Naive B cell (primary cell): Measurements from ENCODE around the gene GALNT7. TPM values are rescaled to one million over a fixed set of nuclear protein-coding genes. Genes with fewer than 3 reads are reported as not detected.
A peak's percentile ranks its signal among the peaks of the same experiment; 100 is the strongest.

Experiments used
- ATAC-seq, 2 donors: fragments of 150-1000 bp; cut with Tn5 transposase; 2 replicates each; pipeline ENCODE4 v1.10.0; 2021; ENCODE audit warnings: low read depth in 2 of 2, mild to moderate bottlenecking in 2 of 2, moderate library complexity in 2 of 2
- DNase-seq: peaks from one replicate; pipeline ENCODE4 v3.0.0; 2022
- H3K27ac Mint-ChIP-seq, 6 donors: one replicate each; pipeline ENCODE4 v1.8.0; 2020 to 2022; ENCODE audit warnings: mild to moderate bottlenecking in 6 of 6, mixed read lengths in 6 of 6, moderate library complexity in 5 of 6, inconsistent platforms in 2 of 6
- H3K27me3 Mint-ChIP-seq, 3 donors: one replicate each; pipeline ENCODE4 v1.8.0; 2021 to 2022; ENCODE audit warnings: mixed read lengths in 3 of 3, mild to moderate bottlenecking in 1 of 3
- H3K36me3 Mint-ChIP-seq, 2 donors: one replicate each; pipeline ENCODE4 v1.8.0; 2020 to 2022; ENCODE audit warnings: mixed read lengths in 2 of 2, inconsistent platforms in 1 of 2, mild to moderate bottlenecking in 1 of 2
- H3K4me1 Mint-ChIP-seq, 3 donors: one replicate each; pipeline ENCODE4 v1.8.0; 2020 to 2022; ENCODE audit warnings: mixed read lengths in 3 of 3, inconsistent platforms in 1 of 3, mild to moderate bottlenecking in 1 of 3, moderate library complexity in 1 of 3
- H3K4me3 Mint-ChIP-seq, 8 donors: one replicate each; pipeline ENCODE4 v1.8.0; 2020 to 2022; ENCODE audit warnings: mild to moderate bottlenecking in 8 of 8, mixed read lengths in 8 of 8, moderate library complexity in 8 of 8, inconsistent platforms in 2 of 8
- H3K9me3 Mint-ChIP-seq, 7 donors: one replicate each; pipeline ENCODE4 v1.8.0; 2020 to 2022; ENCODE audit warnings: mixed read lengths in 7 of 7, mild to moderate bottlenecking in 5 of 7, inconsistent platforms in 2 of 7, moderate library complexity in 1 of 7
- polyA plus RNA-seq, 6 donors: library from polyadenylated mRNA; unstranded; fragments of 300-500 nt; fragmentation: Illumina TruSeq; gene quantifications; one replicate each; pipeline ENCODE4 v1.2.3, GENCODE V29; 2021; ENCODE audit warnings: low read depth in 6 of 6

The GALNT7 gene
- polyA plus RNA-seq, 6 donors from 2014 or later, result 2.8 to 12.6 (median 11.9) TPM

GRCh38 chr4:173319696-173320095, 151.1 kb downstream of the GALNT7 start:
- Mint-ChIP-seq H3K4me3 (no peak overlapping the region), H3K4me1 (no peaks in the 10 kb centered on the region), H3K36me3 (no peaks in the 10 kb centered on the region), H3K27me3 (no peaks in the 10 kb centered on the region), H3K27ac (peak overlapping the region in 1 of 6 donors; percentile 4), H3K9me3 (no peaks in the 10 kb centered on the region)
- no peak for ATAC-seq
- no peak for DNase-seq

DNA sequence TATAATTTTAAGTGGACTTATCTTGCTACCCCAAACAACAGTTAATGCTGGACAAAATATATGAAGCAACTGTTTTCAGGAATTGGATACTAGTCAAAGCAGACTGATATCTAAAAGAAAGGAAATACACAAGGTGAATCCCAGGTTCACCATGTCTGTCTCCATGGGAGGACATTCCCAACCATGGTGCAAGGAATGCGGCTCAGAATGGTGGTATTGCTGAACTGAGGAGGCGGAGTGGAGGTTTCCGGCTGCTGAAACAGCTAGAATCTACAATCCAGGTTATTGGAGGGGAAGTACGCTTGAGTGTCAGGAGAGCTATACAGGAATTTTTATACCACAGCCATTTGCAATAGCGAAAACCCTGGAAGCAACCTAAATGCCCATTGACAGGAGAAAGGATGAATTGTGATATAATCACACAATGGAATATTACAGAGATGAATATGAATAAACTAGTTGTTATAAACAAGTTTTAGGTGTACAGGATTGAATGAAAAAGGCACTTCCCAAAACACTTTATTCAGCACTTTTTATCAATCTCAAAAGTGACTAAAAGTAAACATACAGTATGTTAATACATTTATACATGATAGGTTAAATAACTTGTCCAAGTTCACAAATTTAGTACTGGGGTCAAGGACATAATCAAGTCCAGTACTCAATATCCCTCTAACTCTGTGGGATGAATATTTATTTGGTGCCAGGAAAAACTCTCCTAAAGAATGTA, 156.6 kb downstream of the GALNT7 start:
- Mint-ChIP-seq H3K4me1 (no peaks in the 10 kb centered on the region), H3K27ac (peak overlapping the region in 2 of 6 donors; percentile 27 to 70), H3K27me3 (no peaks in the 10 kb centered on the region), H3K4me3 (no peak overlapping the region), H3K36me3 (peaks cover 0 to 5% of the 10 kb centered on the region in 2 donors), H3K9me3 (no peaks in the 10 kb centered on the region)
- ATAC-seq (no peak), DNase-seq (no peak)

DNA sequence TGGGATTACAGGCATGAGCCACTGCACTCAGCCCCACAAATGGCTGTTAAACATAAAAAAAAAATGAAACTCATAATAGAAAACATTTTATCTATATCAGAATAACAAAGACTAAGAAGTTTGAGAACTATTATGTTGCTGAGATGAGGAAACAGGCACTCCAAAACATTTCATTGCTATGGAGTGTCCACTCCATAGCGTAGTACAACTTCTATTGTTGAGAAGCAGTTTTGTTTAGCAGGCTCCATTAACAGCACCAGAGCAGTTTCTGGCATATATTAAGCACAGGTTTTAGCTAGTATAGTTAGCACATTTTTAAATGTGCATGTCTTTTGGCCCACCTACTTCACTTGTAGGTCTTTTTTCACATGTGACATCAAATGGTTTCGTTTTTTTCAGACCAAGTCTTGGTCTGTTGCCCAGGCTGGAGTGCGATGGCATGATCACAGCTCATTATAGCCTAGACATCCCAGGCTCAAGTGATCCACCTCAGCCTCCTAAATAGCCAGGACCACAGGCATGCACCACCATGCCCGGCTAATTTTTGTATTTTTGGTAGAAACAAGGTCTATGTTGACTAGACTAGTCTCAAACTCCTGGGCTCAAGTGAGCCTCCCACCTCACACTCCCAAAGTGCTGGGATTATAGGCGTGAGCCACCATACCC, 159.8 kb downstream of the GALNT7 start:
- Mint-ChIP-seq H3K4me3 (no peak overlapping the region), H3K36me3 (peaks cover 8 to 10% of the 10 kb centered on the region in 2 donors), H3K27me3 (no peaks in the 10 kb centered on the region), H3K27ac (no peak overlapping the region), H3K4me1 (peaks cover 9 to 16% (median 12%) of the 10 kb centered on the region in 3 donors), H3K9me3 (no peaks in the 10 kb centered on the region)
- no peak for ATAC-seq
- no peak for DNase-seq

DNA sequence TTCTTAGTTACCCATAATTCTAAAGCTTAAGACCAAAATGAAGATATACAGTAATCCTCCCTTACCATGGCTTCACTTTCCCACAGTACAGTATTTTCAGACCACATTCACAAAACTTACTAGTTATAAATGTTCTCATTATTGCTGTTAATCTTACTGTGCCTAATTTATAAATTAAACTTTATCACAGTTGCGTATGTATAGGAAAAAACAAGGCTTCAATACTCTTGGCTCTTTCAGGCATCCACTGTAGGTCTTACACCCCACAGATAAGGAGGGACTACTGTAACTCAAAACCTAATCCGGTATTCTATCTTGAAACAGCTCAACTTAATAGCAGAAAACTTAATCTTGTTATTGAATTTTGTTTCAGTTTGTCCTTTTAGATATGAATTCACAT, 162.0 kb downstream of the GALNT7 start:
- ATAC-seq (no peak), DNase-seq (no peak)
- no peak overlapping the region for H3K27ac Mint-ChIP-seq
- no peaks in the 10 kb centered on the region for H3K9me3 Mint-ChIP-seq
- H3K4me3 Mint-ChIP-seq, result no peak overlapping the region
- peaks cover 10 to 15% of the 10 kb centered on the region in 2 donors for H3K36me3 Mint-ChIP-seq
- H3K4me1 Mint-ChIP-seq, result peaks cover 16 to 26% (median 24%) of the 10 kb centered on the region in 3 donors
- H3K27me3 Mint-ChIP-seq, result no peaks in the 10 kb centered on the region

- ATAC-seq (no peak), DNase-seq (no peak)
- Mint-ChIP-seq H3K27me3 (peaks cover 0 to 6% (median 0%) of the 10 kb centered on the region in 3 donors), H3K4me1 (peaks cover 16 to 26% (median 24%) of the 10 kb centered on the region in 3 donors), H3K4me3 (peak overlapping the region in 2 of 8 donors; percentile 90 to 98), H3K27ac (peak overlapping the region in 3 of 6 donors; percentile 73 to 76 (median 75)), H3K36me3 (peaks cover 10 to 15% of the 10 kb centered on the region in 2 donors), H3K9me3 (no peaks in the 10 kb centered on the region)
Measured at GRCh38 chr4:173332021-173332487, 163.4 kb downstream of the GALNT7 start.

DNA sequence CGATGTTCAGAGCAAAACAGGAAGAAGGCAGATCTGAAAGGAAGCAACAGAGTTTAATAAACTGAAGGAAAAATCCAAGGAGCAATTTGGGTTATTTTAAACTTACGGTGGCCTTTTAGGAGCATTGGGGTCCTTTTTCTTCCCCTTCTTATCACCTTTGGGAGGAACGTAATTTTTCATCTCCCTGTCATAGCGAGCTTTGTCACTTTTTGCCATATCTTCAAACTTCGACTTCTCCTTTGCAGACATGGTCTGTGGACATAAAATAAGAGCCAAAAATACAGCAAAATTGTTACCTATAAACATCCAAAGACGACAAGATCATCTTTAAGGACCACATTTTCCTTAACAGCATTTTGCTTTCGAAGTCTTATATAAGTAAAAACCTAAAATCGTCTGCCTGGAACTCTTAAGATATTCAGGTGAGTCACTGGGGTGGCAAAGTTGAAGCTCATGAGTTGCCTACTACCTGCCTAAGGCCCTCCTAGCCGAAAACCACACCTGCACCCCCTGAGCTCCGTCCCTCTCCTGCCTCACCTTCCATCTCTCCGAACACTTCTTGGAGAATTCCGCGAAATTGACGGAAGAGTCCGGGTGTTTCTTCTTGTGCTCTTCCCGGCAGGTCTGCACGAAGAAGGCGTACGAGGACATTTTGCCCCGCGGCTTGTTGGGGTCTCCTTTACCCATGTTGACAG, 164.5 kb downstream of the GALNT7 start:
- ATAC-seq (no peak), DNase-seq (no peak)
- Mint-ChIP-seq H3K4me3 (peak overlapping the region; percentile 88 to 98 (median 92)), H3K4me1 (peaks cover 16 to 26% (median 24%) of the 10 kb centered on the region in 3 donors), H3K27me3 (peaks cover 0 to 6% (median 0%) of the 10 kb centered on the region in 3 donors), H3K27ac (peak overlapping the region; percentile 6 to 97 (median 86)), H3K36me3 (peaks cover 10 to 15% of the 10 kb centered on the region in 2 donors), H3K9me3 (no peaks in the 10 kb centered on the region)

GRCh38 chr4:173333658-173334084, 165.1 kb downstream of the GALNT7 start:
- Mint-ChIP-seq H3K27ac (peak overlapping the region; percentile 90 to 98 (median 98)), H3K4me3 (peak overlapping the region; percentile 91 to 100 (median 98)), H3K27me3 (peaks cover 0 to 6% (median 0%) of the 10 kb centered on the region in 3 donors), H3K4me1 (peaks cover 16 to 26% (median 24%) of the 10 kb centered on the region in 3 donors), H3K36me3 (peaks cover 10 to 15% of the 10 kb centered on the region in 2 donors), H3K9me3 (no peaks in the 10 kb centered on the region)
- ATAC-seq (peak; percentile 2), DNase-seq (no peak)

- Mint-ChIP-seq H3K9me3 (no peaks in the 10 kb centered on the region), H3K27me3 (peaks cover 0 to 6% (median 0%) of the 10 kb centered on the region in 3 donors), H3K4me1 (peaks cover 16 to 26% (median 24%) of the 10 kb centered on the region in 3 donors), H3K4me3 (peak within 1 kb of the TSS; percentile 91 to 100 (median 98)), H3K27ac (peak within 1 kb of the TSS; percentile 94 to 99 (median 98)), H3K36me3 (peaks cover 6 to 15% of the 10 kb centered on the region in 2 donors)
- DNase-seq (peak; percentile 100), ATAC-seq (peak; percentile 91 to 94)
Measured at GRCh38 chr4:173334085-173334890, 165.7 kb downstream of the GALNT7 start, which contains the start of gene HMGB2. Gene HMGB2 (minus strand): TSS chr4:173334358. CDS start chr4:173333649, 709 bp downstream.

GRCh38 chr4:173334891-173335752, 166.5 kb downstream of the GALNT7 start:
- H3K36me3 Mint-ChIP-seq, result peaks cover 4 to 15% of the 10 kb centered on the region in 2 donors
- H3K9me3 Mint-ChIP-seq, result no peaks in the 10 kb centered on the region
- DNase-seq (no peak), ATAC-seq (no peak)
- H3K27ac Mint-ChIP-seq, result peak overlapping the region; percentile 63 to 99 (median 90)
- H3K4me1 Mint-ChIP-seq, result peaks cover 16 to 26% (median 24%) of the 10 kb centered on the region in 3 donors
- peaks cover 0 to 6% (median 0%) of the 10 kb centered on the region in 3 donors for H3K27me3 Mint-ChIP-seq
- peak overlapping the region; percentile 91 to 100 (median 98) for H3K4me3 Mint-ChIP-seq

- no peak overlapping the region for H3K27ac Mint-ChIP-seq
- peaks cover 0 to 6% (median 0%) of the 10 kb centered on the region in 3 donors for H3K27me3 Mint-ChIP-seq
- H3K4me1 Mint-ChIP-seq, result peaks cover 15 to 19% (median 19%) of the 10 kb centered on the region in 3 donors
- DNase-seq (no peak), ATAC-seq (no peak)
- H3K9me3 Mint-ChIP-seq, result no peaks in the 10 kb centered on the region
- peaks cover 0 to 8% of the 10 kb centered on the region in 2 donors for H3K36me3 Mint-ChIP-seq
- H3K4me3 Mint-ChIP-seq, result peak overlapping the region in 1 of 8 donors; percentile 62
Measured at GRCh38 chr4:173337463-173337862, 168.9 kb downstream of the GALNT7 start.

- Mint-ChIP-seq H3K27ac (no peak overlapping the region), H3K4me1 (peaks cover 6 to 11% (median 7%) of the 10 kb centered on the region in 3 donors), H3K9me3 (peaks cover 0 to 2% (median 0%) of the 10 kb centered on the region in 7 donors), H3K4me3 (no peak overlapping the region), H3K36me3 (no peaks in the 10 kb centered on the region), H3K27me3 (no peaks in the 10 kb centered on the region)
- DNase-seq (no peak), ATAC-seq (no peak)
Measured at GRCh38 chr4:173343832-173344397, 175.3 kb downstream of the GALNT7 start.
